Activated CD8-positive, alpha-beta memory T cell treated with anti-CD3 and anti-CD28 coated beads, Interleukin-2, amount 10 ng/mL, durations not matched to agents 7 days and 5 days (primary cell): ENCODE results near the gene JAK1. TPM values are rescaled to one million over a fixed set of nuclear protein-coding genes. Genes with fewer than 3 reads are reported as not detected.

Source experiments
- ATAC-seq: fragments of 150-1000 bp; cut with Tn5 transposase; one replicate; pipeline ENCODE4 v1.10.0; 2021; ENCODE audit warnings: moderate library complexity
- CTCF ChIA-PET: fragments of 350-600 bp; sonication (Branson Sonifier 250); formaldehyde crosslinking; loops from one replicate; lab custom pipeline; 2021; ENCODE audit warnings: antibody characterized with exemption; lab: Charles Lee
- DNase-seq: peaks from one replicate; pipeline ENCODE4 v3.0.0-alpha.2; 2020
- H3K27ac Mint-ChIP-seq: one replicate; pipeline ENCODE4 v1.8.0; 2021; ENCODE audit warnings: mild to moderate bottlenecking, mixed read lengths
- H3K27me3 Mint-ChIP-seq: one replicate; pipeline ENCODE4 v1.8.0; 2021; ENCODE audit warnings: mixed read lengths
- H3K36me3 Mint-ChIP-seq: one replicate; pipeline ENCODE4 v1.8.0; 2021; ENCODE audit warnings: mild to moderate bottlenecking, mixed read lengths
- H3K4me1 Mint-ChIP-seq: one replicate; pipeline ENCODE4 v1.8.0; 2021; ENCODE audit warnings: mixed read lengths
- H3K4me3 Mint-ChIP-seq: one replicate; pipeline ENCODE4 v1.8.0; 2021; ENCODE audit warnings: mild to moderate bottlenecking, moderate library complexity, mixed read lengths
- H3K9me3 Mint-ChIP-seq: one replicate; pipeline ENCODE4 v1.8.0; 2022; ENCODE audit warnings: low read depth, mixed read lengths
- total RNA-seq, 2 experiments: library from RNA; stranded (reverse); gene quantifications; one replicate each; pipeline ENCODE4 v1.2.3, GENCODE V29; 2021

JAK1 gene
- total RNA-seq, 2 experiments from 2014 or later = 166 to 173 TPM

GRCh38 chr1:64848803-64849202 lies 117.5 kb downstream of the JAK1 start:
- Mint-ChIP-seq H3K36me3 (peaks cover 43% of the 10 kb centered on the region), H3K27me3 (no peaks in the 10 kb centered on the region), H3K4me1 (peaks cover 20% of the 10 kb centered on the region), H3K27ac (no peak overlapping the region), H3K4me3 (no peak overlapping the region), H3K9me3 (no peaks in the 10 kb centered on the region)
- DNase-seq (no peak), ATAC-seq (no peak)
- CTCF ChIA-PET = interaction anchor here (1.3 kb wide), 1 partner anchor 192 kb away, joined by 3 read pairs; no protein-coding TSS in a partner anchor

DNA sequence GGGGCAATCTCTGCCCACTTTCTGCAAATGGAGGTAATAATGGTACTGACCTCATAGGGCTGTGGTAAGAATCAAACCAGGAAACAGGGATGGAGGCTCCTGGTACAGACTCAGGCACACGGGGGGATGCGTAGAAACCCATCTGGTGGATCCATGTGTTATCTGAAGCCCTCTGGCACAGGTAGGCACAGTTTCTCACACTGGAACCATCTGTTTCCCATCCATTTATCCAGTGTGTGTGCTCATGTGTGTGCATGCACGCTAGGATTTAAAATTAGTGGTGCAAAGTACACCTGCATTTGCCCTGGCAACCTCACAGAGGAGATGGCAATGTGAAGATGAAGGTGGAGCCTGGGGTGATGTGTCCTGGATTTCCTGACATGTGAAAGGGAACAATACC lies 118.2 kb downstream of the JAK1 start:
- CTCF ChIA-PET = no interaction called here
- H3K36me3 Mint-ChIP-seq = peaks cover 42% of the 10 kb centered on the region

DNA sequence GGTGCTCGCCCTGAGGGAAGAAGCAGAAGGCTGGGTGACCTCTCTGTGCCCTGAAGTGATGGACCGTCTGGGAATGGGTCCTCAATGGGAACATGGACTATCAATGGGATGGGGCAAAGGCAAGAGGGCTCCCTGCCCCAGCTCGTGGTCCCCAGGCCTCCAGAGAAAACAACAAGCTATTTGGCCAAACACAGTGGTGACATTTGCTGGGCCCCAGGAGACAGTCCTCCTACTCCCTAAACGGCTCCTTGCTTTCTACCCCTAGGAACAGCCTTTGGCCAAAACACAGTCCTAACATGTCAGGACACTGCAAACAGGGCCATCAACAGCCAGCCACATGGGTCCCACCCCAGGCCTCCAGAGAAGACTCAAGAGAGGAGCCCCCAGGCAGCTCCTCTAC lies 118.7 kb downstream of the JAK1 start:
- CTCF ChIA-PET = no interaction called here
- H3K9me3 Mint-ChIP-seq = no peaks in the 10 kb centered on the region
- no peaks in the 10 kb centered on the region for H3K27me3 Mint-ChIP-seq
- peaks cover 46% of the 10 kb centered on the region for H3K36me3 Mint-ChIP-seq
- ATAC-seq (no peak), DNase-seq (no peak)
- peaks cover 20% of the 10 kb centered on the region for H3K4me1 Mint-ChIP-seq
- no peak overlapping the region for H3K27ac Mint-ChIP-seq
- H3K4me3 Mint-ChIP-seq = no peak overlapping the region

More for the DNA sequence above, 118.2 kb downstream of the JAK1 start:
- DNase-seq (no peak), ATAC-seq (no peak)
- Mint-ChIP-seq H3K27ac (no peak overlapping the region), H3K4me1 (peaks cover 20% of the 10 kb centered on the region), H3K27me3 (no peaks in the 10 kb centered on the region), H3K9me3 (no peaks in the 10 kb centered on the region), H3K4me3 (no peak overlapping the region)

- CTCF ChIA-PET = no interaction called here
- Mint-ChIP-seq H3K4me1 (peaks cover 20% of the 10 kb centered on the region), H3K36me3 (peaks cover 44% of the 10 kb centered on the region), H3K4me3 (no peak overlapping the region), H3K27ac (no peak overlapping the region), H3K27me3 (no peaks in the 10 kb centered on the region), H3K9me3 (no peaks in the 10 kb centered on the region)
- ATAC-seq (no peak), DNase-seq (no peak)
Measured at GRCh38 chr1:64846573-64847430, 119.5 kb downstream of the JAK1 start.

DNA sequence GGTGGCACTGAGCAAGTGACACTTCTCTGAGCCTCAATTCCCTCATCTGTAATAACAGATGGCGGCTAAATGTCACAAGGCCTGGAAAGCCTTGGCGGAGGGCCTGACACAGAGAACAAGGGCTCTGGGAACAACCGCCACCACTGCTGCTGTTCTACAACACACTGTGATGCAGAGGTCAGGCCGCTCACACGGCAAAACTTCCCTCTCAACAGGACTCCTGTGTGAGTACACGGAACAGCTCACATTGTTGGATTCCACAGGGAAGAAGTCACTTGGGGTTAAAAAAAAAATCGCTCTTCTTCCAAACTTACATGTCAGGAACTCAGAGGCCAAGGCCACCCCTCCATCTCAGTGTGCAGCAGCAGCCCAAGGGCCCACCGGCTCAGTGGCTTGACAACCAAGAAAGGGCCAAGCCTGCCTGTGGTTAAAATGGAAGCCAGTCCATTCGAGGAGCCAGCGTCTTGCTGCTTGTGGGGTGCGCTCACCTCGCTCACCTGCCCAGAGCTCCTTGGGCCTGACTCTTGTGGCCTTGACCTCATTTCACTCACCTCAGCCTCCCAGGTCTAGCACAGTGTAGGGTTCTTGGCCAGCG lies 120.4 kb downstream of the JAK1 start:
- Mint-ChIP-seq H3K27me3 (no peaks in the 10 kb centered on the region), H3K4me3 (no peak overlapping the region), H3K36me3 (peaks cover 48% of the 10 kb centered on the region), H3K4me1 (peaks cover 15% of the 10 kb centered on the region), H3K9me3 (no peaks in the 10 kb centered on the region), H3K27ac (no peak overlapping the region)
- DNase-seq (no peak), ATAC-seq (no peak)
- CTCF ChIA-PET = no interaction called here

DNA sequence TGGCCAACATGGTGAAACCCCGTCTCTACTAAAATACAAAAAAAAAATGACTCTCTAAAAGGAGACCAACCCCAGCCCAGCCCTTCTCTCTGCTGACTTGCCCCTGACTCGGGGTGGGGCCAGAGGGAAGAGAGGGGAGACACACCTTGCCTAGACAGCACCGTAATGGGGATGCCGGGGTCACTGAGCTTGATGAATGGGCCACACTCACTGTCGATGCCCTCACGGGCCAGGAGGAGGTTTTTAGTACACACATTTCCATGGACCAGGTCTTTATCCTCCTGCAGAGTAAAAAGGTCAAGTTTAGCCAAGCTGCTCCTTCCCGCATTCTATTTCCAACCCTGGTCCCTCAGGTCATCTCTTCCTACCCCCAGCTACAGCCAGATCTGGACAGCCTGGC lies 121.7 kb downstream of the JAK1 start:
- peaks cover 2% of the 10 kb centered on the region for H3K4me1 Mint-ChIP-seq
- H3K27ac Mint-ChIP-seq = no peak overlapping the region
- no peak for ATAC-seq
- CTCF ChIA-PET = no interaction called here
- H3K27me3 Mint-ChIP-seq = no peaks in the 10 kb centered on the region
- peaks cover 44% of the 10 kb centered on the region for H3K36me3 Mint-ChIP-seq
- DNase-seq = no peak
- H3K9me3 Mint-ChIP-seq = no peaks in the 10 kb centered on the region
- H3K4me3 Mint-ChIP-seq = no peak overlapping the region

DNA sequence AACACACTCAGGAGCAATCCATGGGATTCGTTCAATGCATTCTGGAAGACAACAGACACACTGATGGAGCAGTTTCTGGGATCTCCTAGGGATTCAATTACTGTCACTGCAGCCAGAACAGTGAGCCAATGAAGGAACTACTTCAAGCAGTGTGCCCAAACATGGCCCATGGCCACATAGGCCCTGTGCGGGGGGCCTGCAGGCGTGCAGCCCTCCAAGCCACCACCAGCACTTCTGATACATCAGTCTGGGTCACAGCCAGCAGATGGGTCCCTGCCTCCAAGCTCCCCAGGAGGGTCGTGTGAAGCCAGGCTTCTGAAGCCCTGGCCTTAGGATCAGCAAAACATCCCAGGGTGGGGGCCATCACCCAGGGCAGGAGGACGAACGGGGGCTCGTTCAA lies 122.2 kb downstream of the JAK1 start:
- no peaks in the 10 kb centered on the region for H3K4me1 Mint-ChIP-seq
- DNase-seq = no peak
- CTCF ChIA-PET = no interaction called here
- peaks cover 44% of the 10 kb centered on the region for H3K36me3 Mint-ChIP-seq
- H3K27ac Mint-ChIP-seq = no peak overlapping the region
- no peaks in the 10 kb centered on the region for H3K9me3 Mint-ChIP-seq
- ATAC-seq = no peak
- H3K27me3 Mint-ChIP-seq = no peaks in the 10 kb centered on the region
- no peak overlapping the region for H3K4me3 Mint-ChIP-seq

GRCh38 chr1:64843675-64844074 lies 122.7 kb downstream of the JAK1 start:
- Mint-ChIP-seq H3K9me3 (no peaks in the 10 kb centered on the region), H3K4me1 (no peaks in the 10 kb centered on the region), H3K27me3 (no peaks in the 10 kb centered on the region), H3K27ac (no peak overlapping the region), H3K4me3 (no peak overlapping the region), H3K36me3 (peaks cover 41% of the 10 kb centered on the region)
- DNase-seq (no peak), ATAC-seq (no peak)
- CTCF ChIA-PET = no interaction called here

DNA sequence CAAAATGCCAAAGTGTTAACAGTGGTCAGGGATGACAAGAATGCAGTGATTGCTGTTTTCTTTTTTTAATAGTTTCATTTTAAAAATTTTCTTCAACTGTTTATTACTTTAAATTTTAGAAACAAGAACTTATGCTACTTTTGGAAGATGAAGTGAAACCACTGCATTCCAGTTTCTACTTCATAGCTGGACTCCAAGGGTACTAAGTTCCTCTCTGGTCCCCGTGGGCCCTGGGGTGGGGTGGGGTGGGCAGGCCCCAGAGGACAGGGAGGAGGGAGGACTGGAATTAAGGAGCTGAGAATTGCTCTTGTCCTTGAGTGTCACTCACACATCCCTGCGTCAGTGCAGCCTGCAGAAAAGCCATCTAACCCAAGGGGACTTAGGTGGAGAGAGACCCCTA lies 124.1 kb downstream of the JAK1 start:
- Mint-ChIP-seq H3K4me1 (no peaks in the 10 kb centered on the region), H3K4me3 (no peak overlapping the region), H3K27ac (no peak overlapping the region), H3K27me3 (no peaks in the 10 kb centered on the region), H3K9me3 (no peaks in the 10 kb centered on the region), H3K36me3 (peaks cover 47% of the 10 kb centered on the region)
- DNase-seq = no peak
- CTCF ChIA-PET = no interaction called here
- no peak for ATAC-seq

- Mint-ChIP-seq H3K36me3 (peaks cover 50% of the 10 kb centered on the region), H3K9me3 (no peaks in the 10 kb centered on the region), H3K27me3 (no peaks in the 10 kb centered on the region), H3K4me1 (no peaks in the 10 kb centered on the region), H3K4me3 (no peak overlapping the region), H3K27ac (peak overlapping the region; percentile 30)
- CTCF ChIA-PET = no interaction called here
- DNase-seq = no peak
- no peak for ATAC-seq
Measured at GRCh38 chr1:64841330-64842065, 124.9 kb downstream of the JAK1 start.

DNA sequence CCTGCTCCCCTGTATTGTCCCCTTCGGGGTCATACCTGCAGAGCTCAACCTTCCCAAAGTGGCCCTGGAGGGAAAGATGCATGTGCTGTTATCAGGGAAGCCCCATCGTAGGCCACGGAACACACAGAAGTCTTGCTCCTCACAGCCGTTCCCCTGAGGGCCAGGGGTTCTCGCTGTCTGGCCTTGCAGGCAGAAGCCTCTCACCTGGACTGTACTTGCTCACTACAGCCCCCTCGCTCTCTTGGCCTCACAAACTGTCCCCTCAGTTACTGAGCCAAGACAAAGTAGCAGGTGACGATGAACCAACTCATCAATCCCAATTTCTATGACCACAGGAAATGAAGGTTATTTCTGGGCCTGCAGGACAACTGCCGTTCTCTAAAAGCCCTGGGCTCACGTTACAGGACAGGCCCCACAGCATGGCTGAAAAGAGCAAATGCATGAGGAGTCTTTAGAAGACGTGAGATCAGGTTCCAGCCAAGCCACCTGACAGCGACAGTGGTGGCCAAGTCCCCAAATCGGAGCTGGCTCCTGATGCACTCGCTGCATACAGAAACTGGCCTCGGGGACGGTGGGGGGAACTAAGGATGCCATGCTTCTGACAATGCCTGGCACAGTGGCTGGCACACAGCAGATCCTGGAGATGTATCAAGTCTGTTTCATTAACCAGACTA lies 126.5 kb downstream of the JAK1 start:
- Mint-ChIP-seq H3K9me3 (no peaks in the 10 kb centered on the region), H3K4me3 (no peak overlapping the region), H3K27ac (no peak overlapping the region), H3K4me1 (no peaks in the 10 kb centered on the region), H3K27me3 (no peaks in the 10 kb centered on the region), H3K36me3 (peaks cover 53% of the 10 kb centered on the region)
- CTCF ChIA-PET = interaction anchor here (1.2 kb wide), 1 partner anchor 12 kb away, joined by 3 read pairs; no protein-coding TSS in a partner anchor
- ATAC-seq = no peak
- DNase-seq = no peak

GRCh38 chr1:64839261-64839660 lies 127.1 kb downstream of the JAK1 start:
- H3K4me1 Mint-ChIP-seq = no peaks in the 10 kb centered on the region
- DNase-seq (no peak), ATAC-seq (no peak)
- H3K27me3 Mint-ChIP-seq = no peaks in the 10 kb centered on the region
- H3K27ac Mint-ChIP-seq = peak overlapping the region; percentile 24
- CTCF ChIA-PET = interaction anchor here (1.2 kb wide), 1 partner anchor 12 kb away, joined by 3 read pairs; no protein-coding TSS in a partner anchor
- no peaks in the 10 kb centered on the region for H3K9me3 Mint-ChIP-seq
- H3K4me3 Mint-ChIP-seq = no peak overlapping the region
- H3K36me3 Mint-ChIP-seq = peaks cover 54% of the 10 kb centered on the region

GRCh38 chr1:64838486-64838885 lies 127.9 kb downstream of the JAK1 start:
- no peaks in the 10 kb centered on the region for H3K9me3 Mint-ChIP-seq
- peaks cover 58% of the 10 kb centered on the region for H3K36me3 Mint-ChIP-seq
- H3K27ac Mint-ChIP-seq = no peak overlapping the region
- ATAC-seq (no peak), DNase-seq (no peak)
- H3K27me3 Mint-ChIP-seq = no peaks in the 10 kb centered on the region
- H3K4me1 Mint-ChIP-seq = no peaks in the 10 kb centered on the region
- CTCF ChIA-PET = interaction anchor here (1.2 kb wide), 1 partner anchor 13 kb away, joined by 3 read pairs; no protein-coding TSS in a partner anchor
- no peak overlapping the region for H3K4me3 Mint-ChIP-seq
